NCI-H2107 treated with DMSO at 0.1 percent for 48 hours (cell line): ENCODE measurements around the gene GPRIN1.
"Not testable (repeated sequence)": the region's sequence is repeated elsewhere in the genome, so short reads cannot be mapped to it uniquely, and the experiment has no call there.

Experiments used
- DNase-seq: peaks from one replicate; lab custom pipeline; 2025; ENCODE audit not compliant: unreplicated experiment; lab: John Stamatoyannopoulos, UW

GPRIN1 gene

DNA sequence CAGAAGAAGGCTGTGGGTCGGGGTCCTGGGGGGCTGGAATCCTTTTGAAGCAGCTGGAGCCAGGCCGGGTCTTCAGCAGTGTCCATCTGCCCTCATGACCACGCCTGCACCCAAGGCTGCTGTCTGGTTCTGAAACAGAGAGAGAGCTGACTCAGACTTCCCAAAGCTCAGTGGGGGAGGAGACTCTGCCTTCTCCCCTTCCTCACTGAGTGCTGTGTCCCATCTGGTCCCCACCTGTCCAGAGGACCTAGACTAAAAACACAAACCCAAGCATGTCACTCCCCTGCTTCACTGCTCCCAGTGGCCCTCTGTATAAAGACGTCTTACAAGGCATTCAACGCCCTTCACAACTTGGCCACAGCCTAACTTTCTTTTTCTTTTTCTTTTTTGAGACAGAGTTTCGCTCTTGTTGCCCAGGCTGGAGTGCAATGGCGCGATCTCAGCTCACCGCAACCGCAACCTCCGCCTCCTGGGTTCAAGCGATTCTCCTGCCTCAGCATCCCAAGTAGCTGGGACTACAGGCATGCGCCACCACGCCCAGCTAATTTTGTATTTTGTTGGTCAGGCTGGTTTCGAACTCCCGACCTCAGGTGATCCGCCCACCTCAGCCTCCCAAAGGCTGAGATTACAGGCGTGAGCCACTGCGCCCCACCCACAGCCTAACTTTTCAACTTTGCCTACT lies 10.1 kb downstream of the GPRIN1 start:
- not testable (repeated sequence) for DNase-seq

DNA sequence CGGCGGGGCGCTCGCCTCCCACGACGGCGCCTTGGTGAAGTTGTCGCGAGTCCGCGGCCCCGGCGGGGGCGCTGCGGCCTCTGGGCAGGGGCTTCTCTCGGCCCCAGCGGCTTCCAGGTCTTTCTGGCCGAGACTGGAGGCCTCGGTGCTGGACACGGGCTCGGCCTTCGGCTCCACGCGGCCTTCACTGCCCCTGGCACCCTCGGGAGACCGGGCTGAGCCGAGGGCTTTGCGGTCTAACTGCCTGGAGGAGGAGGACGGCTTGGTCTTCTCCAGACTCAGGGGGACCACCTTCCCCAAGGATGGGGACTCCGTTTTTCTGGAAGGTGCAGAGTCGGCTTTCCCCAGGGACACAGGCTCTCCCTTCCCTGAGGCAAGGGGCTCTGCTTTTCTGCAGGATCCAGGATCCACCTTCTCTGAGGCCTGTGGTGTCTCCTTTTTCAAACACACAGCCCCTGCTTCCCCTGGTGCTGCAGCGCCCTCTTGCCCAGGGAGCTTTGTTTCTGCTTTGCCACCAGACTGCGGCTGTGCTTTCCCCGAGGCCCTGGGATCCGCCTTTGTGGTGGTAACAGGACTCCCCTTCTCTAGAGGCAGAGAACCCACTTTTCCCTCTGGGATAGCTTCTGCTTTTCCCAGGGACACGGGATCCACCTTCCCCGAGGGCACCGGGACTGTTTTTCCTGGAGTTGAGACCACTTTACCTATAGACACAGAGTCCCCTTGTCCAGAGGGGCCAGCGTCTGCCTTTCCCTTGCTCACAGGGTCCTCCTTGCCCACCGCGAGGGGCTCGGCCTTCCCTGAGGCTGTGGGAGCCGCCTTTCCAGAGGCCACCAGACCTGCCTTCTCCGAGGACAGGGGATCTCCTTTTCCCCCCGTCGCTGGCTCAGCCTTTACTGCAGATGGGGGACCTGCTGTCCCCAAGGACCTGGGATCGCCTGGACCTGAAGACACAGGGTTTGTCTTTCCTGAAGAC lies 12.3 kb downstream of the GPRIN1 start:
- DNase-seq = no peak

DNA sequence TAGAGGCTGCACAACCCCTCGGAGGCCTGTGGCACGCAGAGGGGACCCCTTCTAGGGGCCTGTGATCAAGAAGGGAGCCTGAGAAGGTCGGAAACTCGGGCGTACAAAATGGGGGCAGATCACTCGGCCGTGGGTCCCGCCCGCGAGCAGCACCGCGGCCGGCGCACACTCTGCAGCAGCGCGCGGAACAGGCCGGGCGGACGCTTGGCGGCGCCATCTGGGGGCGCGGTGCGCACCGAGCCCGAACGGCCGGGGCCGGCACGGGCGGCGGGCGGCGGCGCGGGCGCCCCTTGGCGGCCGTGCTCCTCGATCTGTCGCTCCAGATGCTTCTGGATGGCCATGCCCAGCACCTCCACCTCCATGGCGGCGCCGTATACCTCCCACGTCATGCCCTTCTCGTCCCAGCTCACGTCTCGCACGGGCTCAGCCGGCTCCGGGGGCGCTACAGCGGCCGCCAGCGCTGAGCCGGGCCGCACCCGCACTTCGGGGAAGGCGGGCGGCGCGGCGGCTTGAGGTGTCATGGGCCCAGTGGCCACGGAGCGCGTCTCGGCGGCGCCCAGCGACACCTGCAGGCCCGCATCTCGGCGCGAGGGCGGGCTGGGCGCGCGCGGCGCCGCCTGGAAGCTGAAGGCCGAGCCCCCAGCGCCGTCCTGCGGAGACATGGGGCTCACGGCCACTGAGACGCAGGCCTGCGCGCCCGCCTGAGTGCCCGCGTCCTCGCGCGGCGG lies 13.1 kb downstream of the GPRIN1 start:
- DNase-seq = no peak

DNA sequence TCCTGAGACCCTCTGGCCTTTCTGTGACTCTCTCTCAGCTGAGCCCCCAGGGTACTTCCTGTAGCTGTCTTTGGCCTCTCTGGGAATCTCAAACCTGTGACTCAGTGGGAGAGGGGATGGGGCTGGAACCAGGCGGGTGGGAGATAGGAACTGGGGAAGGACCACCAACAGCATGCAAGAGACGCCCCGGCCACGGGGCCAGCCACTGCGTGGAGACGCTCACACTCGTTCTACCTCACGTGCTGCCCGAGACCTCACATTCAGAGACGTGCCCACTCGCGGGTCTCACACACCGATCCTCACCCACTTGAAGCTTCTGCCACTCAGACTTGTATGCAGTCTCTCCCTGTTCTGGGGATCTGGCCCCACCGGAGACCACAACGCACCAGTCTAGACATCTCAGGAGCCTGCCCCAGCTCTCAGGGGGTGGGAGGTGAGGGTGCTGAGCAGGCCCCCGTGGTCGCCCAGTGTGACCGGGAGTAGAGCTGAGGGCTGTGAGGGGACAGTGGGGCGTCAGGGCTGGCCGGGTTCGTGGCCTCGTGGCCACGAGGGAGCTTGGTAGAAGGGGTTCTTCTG lies 13.8 kb downstream of the GPRIN1 start:
- DNase-seq = no peak

DNA sequence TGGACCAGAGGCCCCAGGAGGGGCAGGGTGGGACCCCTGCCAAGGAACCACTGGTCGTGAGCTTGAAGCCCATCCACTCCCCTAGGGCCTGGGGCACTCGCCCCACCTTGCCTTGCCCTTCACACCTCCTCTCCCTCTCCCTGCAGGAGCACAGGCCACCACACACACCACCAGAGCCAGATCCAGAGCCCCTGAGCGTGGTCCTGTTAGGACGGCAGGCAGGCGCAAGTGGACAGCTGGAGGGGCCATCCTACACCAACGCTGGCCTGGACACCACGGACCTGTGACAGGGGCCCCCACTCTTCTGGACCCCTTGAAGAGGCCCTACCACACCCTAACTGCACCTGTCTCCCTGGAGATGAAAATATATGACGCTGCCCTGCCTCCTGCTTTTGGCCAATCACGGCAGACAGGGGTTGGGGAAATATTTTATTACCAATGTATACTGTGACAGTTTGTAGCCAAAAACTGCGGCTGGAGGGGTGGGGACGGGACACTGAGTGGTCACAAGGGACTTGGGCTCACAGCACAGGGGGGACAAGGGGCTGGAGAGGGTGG lies 14.5 kb downstream of the GPRIN1 start:
- no peak for DNase-seq

DNA sequence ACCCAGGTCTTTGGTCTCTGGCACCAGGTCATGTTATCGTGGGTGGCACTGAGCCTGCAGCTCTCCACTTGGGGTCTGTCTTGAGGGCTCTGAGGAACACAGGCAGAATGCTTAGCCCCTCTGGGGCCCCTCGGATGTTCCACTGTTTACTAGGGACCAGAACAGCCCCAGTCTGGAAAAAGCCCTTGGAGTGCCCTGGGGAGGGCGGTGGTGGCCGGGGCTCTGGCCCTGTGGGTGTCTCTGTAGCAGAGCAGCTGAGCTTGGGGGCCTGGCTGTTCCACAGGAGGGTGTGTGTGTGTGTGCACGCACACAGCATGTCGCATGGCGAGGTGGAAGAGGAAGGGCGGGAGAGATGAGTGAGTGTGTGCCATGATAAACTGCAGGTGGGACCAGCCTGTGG lies 15.4 kb downstream of the GPRIN1 start:
- DNase-seq = no peak

DNA sequence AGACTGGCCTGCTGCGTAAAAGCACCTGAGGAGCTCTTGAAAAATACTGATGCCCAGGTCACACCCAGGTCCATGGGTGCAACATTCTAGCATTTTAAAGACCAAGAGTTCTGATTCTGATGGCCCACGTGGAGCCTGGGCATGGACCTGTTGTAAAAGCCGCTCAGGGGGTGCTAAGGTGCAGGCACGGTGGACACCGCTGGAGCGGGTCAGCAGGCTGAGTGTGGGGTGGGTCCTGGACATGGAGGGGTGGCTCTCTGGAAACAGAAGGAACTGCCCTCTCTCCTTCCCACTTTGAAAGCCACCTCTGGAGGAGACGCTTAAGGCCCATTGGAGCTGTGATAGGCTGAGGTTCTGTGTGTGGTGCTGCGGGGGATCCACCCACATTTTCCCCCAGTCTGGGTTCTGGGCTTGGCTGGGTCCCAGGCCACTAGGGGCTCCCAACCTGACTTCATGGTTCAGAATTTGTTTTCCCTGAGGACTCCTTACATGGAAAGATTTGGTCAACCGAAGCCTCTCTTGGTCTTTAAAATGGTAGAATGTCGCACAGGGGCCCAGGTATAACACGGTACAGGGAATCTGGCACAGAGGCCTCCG lies 16.6 kb downstream of the GPRIN1 start:
- DNase-seq = no peak

DNA sequence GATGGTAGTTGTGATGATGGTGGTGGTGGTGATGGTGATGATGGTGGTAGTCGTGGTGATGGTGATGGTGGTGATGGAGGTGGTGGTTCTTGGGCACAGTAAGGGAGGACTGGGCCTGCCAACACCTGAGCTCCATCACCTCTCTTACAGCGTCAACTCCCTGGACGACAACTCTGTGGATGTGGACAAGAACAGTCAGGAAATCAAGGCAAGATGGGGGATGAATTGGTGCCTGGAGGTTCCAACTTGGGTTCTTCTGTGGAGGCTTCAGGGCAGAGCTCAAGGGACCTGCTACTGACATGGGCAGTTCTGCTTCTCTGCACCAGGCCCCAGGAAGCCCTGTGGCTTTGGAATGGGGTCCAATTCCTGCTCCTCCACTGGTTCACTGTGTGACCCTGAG lies 17.4 kb downstream of the GPRIN1 start:
- DNase-seq = no peak

DNA sequence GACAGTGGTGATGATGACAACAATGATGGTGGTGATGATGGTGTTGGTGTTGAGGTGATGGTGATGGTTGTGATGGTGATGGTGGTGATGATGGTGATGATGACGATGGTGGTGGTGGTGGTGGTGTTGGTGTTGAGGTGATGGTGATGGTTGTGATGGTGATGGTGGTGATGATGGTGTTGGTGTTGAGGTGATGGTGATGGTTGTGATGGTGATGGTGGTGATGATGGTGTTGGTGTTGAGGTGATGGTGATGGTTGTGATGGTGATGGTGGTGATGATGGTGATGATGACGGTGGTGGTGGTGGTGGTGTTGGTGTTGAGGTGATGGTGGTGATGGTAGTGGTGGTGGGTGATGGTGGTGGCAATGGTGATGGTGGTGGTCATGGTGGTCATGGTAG lies 18.3 kb downstream of the GPRIN1 start:
- DNase-seq = not testable (repeated sequence)

DNA sequence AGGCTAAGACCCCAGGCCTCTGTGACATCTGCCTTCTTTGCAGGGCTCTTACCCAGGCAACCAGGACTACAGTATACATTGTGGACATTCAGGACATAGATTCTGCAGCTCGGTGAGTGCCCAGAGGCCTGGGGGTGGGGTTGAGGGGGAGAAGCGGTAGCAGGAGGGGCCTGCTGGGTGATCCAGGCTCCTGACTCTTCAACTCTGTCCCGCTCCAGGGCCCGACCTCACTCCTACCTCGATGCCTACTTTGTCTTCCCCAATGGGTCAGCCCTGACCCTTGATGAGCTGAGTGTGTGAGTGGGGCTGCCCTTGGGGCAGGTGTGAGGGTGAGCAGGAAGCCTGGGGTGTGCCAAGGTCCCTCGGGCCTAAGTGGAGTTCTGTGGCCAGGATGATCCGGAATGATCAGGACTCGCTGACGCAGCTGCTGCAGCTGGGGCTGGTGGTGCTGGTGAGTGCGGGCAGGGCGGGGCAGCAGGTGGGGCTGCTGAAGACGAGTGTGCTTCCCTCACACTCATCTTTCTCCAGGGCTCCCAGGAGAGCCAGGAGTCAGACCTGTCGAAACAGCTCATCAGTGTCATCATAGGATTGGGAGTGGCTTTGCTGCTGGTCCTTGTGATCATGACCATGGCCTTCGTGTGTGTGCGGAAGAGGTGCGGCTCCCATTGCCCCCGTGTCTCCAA lies 19.8 kb downstream of the GPRIN1 start:
- peak; percentile 17 for DNase-seq

DNA sequence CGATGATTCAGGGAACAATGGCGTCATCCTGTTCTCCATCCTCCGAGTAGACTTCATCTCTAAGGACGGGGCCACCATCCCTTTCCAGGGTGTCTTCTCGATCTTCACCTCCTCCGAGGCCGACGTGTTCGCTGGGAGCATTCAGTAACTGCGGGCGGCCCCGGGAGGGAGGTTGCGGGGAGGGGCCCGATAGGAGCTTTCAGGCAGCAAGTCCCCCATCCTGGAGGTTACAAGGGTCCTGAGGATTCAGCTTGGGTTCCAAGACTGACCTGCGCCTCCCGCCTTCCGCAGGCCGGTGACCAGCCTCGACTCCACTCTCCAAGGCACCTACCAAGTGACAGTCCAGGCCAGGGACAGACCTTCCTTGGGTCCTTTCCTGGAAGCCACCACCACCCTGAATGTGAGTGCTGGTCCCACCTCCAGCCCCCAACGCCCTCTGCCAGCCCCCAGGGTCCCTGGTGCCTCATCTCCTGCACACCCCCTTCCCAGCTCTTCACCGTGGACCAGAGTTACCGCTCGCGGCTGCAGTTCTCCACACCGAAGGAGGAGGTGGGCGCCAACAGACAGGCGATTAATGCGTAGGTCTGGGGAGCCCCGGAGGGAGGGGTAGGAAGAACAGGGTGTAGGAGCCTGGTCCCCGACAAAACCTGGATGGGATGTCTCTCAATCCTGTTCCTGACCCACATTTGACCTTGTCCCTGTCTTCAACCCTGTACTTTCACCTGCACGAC lies 20.8 kb downstream of the GPRIN1 start:
- no peak for DNase-seq

DNA sequence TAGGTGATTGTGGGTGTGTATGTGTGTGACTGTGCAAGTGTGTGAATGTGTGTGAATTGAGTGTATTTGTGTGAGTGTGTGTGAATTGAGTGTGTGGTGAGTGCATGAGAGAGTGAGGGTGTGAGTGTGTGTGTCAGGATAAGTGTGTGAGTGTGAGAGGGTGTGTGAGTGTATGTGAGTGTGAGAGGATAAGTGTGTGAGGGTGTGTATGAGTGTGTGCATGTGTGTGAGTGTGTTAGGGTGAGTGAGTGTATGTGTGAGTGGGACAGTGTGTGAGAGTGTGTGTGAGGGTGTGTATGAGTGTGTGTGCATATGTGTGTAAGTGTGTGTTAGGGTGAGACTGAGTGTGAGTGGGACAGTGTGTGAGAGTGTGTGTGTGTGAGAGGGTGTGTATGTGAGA lies 21.7 kb downstream of the GPRIN1 start:
- no peak for DNase-seq

DNA sequence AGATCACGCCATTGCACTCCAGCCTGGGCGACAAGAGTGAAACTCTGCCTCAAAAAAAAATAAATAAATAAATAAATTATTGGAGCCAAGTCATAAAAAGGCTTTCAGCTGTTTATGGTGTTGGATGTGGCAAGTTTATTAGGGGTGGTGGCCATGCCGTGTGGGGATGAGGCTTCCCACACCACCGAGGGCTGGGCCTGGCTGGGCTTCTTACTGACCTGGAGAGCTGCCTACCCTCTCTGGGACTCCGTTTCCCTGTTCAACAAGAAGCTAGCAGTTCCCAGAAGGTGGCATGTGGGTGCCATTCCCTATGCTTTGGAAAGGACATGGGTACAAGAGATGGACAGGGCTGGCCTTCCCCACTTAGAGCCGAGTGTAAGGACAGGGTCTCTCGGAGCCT lies 22.6 kb downstream of the GPRIN1 start:
- DNase-seq = no peak

DNA sequence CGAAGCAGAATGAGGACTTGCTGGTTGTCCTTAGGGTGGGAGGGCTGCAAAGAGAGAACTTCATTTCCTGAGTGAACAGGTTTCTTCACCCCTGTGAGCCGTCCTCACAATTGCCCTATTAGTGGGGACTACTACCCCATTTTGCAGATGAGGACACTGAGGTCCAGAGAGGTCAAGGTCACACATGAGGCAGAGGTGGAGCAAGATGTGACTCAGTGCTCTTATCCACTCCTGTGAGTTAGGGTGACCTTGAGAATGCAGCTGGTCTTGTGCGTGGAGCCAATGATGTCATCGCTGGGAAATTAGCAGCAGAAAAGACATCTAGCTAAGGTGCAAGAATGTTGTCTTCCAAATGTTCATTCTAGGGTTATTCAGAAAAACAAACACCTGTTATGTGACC lies 26.9 kb downstream of the GPRIN1 start:
- no peak for DNase-seq

DNA sequence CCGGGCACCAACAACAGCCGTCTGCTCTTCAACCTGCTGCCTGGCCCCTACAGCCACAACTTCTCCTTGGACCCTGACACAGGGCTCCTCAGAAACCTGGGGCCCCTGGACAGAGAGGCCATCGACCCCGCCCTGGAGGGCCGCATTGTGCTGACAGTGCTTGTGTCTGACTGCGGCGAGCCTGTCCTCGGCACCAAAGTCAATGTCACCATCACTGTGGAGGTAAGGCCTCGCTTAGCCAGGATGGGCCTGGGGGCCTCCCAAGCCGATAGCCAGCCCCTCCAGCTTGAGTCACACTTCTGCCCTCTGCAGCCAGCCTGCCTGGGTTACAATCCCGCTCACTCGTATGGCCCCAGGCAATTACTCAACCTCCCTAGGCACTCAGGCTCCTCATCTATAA lies 28.6 kb downstream of the GPRIN1 start:
- DNase-seq = no peak

DNA sequence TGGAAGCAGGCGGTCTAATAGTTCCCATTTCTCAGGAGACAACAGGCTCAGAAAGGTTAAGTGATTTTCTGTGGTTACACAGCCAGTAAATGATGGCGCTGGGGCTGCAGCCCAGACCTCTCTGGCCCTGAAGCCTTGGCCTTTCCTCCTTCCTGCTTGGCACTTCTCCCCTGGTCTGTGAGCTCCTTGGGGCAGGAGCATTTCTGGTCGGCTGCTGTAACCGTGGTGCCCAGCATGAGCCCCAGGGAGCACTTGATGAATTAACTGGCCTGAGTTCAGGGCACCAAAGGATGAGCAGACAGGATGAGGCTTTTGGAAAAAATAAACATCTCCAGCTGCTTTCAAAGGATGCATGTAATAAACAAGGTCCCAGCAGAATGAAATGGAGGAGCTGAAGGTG lies 30.6 kb downstream of the GPRIN1 start:
- DNase-seq = no peak

DNA sequence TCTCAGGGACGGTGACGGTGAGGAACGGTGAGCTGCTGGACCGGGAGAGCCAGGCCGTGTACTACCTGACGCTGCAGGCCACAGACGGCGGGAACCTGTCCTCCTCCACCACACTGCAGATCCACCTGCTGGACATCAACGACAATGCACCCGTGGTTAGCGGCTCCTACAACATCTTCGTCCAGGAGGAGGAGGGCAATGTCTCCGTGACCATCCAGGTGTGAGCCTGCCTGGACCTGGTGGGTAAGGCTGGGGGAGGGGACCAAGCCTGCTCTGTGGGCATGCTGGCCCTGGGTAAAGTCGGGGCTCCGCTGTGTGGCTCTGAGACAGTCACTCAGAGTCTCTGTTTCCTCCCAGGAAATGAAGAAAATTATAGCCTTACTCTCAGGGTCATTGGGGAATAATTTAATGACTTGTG lies 31.6 kb downstream of the GPRIN1 start:
- DNase-seq = no peak

DNA sequence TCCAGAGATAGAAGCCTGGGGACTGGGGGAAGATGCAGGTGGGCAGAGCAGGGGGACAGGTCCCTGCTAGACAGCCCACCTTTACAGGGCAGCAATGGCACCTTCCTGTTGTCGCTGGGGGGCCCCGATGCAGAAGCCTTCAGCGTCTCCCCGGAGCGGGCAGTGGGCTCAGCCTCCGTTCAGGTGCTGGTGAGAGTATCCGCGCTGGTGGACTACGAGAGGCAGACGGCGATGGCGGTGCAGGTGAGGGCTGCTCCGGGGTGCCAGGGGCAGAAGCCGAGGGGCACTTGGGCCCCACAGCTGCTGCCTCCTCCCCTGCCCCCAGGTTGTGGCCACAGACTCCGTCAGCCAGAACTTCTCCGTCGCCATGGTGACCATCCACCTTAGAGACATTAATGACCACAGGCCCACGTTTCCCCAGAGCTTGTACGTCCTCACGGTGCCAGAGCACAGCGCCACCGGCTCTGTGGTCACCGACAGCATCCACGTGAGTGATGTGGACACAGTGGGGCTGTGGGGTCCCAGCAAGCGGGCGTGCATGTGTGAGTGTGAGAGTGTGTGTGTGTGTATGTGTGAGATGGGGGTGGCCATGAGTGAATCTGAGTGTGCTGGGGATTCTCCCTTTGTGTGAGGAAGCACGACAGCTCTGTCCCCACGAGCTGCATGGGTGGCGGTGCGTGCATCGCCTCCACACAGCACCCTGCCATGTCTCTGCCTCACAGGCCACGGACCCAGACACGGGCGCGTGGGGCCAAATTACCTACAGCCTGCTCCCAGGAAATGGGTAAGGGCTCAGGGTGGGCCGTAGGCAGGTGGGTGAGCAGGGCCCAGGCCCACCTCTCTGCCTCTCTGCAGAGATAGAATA lies 32.4 kb downstream of the GPRIN1 start:
- no peak for DNase-seq
